Measurements from ENCODE around the gene IRX3. TPM values are rescaled to one million over a fixed set of nuclear protein-coding genes. Genes with fewer than 3 reads are reported as not detected.

IRX3 gene
- under 0.01 TPM for total RNA-seq

- no peak for FAIRE-seq
Measured at GRCh38 chr16:54286366-54287130, at the start of gene IRX3. Gene IRX3 (minus strand): TSS chr16:54286787. CDS start chr16:54286050, 737 bp downstream.

DNA sequence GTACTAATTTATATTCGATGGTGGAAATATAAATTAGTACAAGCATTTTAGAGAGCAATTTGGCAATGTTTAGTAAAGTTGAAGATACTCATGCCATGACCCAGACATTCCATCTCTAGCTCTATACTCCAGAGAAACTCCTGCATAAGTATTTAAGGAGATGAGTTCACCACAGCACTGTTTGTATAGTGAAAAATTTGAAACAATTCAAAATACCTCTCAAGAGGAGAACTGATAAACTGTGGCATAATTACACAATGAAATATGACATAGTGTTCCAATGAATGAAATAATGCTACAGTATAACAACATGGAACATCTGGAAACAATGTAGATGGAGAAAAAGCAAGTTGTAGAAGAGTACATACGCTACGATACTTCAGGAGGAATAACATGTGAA is 48.6 kb upstream of the IRX3 start:
- DNase-seq (ENCODE audit: low spot score in 2 of 2) (no peak), FAIRE-seq (no peak)

More at GRCh38 chr16:54286366-54287130, at the start of gene IRX3:
- peak; percentile 46 to 66 for DNase-seq (ENCODE audit: low spot score in 2 of 2)

DNA sequence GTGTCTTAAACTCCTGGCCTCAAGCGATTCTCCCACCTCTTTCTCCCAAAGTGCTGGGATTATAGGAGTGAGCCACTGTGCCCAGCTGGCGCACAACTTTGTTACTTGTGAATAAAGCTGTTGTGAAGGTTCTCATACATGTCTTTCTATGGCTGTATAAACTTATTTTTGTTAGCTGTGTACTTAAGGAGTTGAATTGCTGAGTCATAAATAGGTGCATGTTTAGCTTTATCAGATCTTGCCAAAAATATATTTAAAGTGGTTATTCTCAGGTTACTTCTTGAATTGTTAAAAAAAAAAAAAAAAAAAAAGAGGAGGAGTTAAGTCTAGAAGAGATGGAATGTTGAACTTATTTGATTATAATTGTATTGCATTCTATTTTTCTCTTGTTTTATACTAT is 47.6 kb upstream of the IRX3 start:
- DNase-seq (ENCODE audit: low spot score in 2 of 2) (no peak), FAIRE-seq (no peak)

- DNase-seq (ENCODE audit: low spot score in 2 of 2) (no peak), FAIRE-seq (no peak)
Measured at GRCh38 chr16:54331241-54332002, 44.8 kb upstream of the IRX3 start.

DNA sequence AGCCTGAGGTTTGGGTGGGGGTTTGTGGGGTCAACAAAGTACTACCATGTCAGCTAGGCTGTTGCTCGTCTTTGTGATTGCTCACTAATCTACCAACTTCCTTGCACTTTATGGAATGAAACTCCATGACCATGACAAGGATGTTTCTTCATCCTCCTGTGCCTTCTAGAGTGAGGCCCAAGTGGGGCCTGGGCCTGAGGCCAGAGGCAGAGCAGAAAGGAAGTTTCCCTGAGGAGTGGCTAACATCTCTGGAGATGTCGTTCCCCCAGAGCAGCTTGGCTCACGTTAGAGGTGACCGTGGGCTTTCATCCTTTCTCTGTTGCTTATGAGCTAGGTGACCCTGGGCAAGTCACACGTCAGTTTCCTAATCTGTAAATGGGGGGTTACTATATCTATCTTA is 41.0 kb upstream of the IRX3 start:
- no peak for DNase-seq (ENCODE audit: low spot score in 2 of 2)
- FAIRE-seq: no peak

DNA sequence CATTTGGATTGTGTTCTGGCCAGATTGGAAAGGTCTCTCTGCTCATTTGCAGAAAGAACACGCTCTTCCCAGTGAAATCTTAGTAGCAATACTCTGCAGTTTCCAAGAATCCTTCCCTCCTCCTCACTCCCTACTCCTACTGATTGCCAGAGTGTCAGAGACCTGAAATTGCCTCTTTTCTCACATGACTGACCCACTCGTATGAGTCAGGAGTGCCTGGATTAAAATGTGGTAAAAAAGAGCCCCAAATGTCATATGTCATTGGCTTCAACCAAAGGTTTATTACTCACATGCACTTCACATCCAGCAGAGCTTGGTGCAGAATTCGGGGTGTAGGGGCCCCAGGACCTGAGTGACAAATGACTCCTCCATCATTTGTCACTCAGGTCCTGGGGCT is 39.7 kb upstream of the IRX3 start:
- FAIRE-seq: no peak
- peak in 1 of 2 donors; percentile 14 for DNase-seq (ENCODE audit: low spot score in 2 of 2)

DNA sequence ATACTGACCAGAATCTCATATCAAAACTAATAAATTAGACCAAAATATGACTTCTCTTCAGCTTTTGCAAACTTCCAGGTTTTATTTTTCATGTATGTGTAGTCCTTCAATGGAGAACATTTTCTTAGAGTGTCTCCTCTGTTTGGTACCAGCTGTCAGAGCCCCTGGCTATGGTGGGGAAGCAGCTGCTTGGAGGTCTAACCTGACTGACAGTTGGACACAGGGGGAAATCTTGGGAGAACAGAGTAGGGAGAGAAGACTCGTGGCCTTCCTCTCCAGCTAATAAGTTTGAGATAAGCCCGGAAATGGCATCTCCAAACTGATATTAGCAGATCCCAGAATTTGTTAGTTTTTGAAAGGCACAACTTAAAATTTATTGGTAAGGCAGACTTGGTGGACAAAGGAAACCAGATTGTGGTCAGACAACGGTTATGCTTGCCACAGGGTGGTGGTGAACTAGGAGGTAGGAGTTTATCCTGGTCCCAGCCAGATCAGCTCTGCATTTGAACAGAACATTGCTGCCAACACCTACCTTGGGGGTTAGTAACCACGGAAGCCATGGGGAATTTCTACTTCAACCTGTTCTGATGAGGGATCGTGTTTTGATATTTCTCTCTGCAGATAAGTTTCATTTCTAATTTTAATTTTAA is 39.2 kb upstream of the IRX3 start:
- DNase-seq (ENCODE audit: low spot score in 2 of 2) (peak in 1 of 2 donors; percentile 10), FAIRE-seq (no peak)

DNA sequence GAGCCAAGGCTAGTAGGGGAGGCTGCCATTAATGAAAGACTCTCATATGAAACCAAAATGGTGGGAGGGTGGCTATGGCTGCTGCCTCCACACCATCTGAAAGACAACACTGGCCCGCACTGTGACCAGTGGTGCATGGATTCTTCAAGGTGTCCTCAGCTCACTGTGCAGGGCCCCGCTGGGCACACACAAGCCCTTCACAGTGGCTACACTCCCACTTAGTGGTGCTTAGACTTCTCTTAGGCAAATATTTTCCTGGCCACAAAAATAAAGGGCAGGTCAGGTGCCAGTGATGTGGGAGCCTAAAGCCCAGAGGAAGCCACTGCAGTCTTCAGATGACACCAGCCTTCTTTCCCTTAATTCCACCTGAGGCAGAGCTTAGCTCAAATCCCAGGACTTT is 38.1 kb upstream of the IRX3 start:
- DNase-seq (ENCODE audit: low spot score in 2 of 2) (no peak), FAIRE-seq (no peak)

DNA sequence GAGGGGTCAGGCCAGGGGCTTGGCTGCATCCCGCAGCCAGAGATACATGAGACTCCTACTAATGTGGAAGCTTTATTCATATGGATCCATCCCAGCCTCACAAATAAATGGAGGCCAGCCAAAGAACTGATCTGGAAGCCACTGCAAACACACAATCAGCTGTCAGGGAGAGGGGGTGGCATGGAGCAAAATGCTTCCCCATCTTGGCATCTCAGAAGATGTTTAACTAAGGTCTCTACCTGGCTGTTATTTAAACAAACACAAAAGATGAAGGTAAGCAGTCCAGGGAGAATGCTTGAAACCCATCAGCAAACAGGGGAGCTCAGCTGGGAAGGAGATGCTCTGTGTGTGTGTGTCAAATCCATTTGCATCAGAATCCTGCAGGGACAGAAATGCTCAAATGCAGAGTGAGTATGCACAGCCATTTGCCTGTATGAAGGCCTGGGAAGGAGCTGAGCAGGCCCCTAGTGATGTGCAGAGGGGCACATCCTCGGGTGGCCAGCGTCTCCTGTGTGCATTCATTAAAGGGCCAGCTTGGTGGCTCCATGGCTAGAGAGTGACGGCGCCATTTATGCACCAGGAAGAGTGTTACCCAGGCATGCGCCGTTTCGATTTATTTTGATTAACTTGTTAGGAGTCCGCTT is 34.2 kb upstream of the IRX3 start:
- FAIRE-seq (no peak), DNase-seq (ENCODE audit: low spot score in 2 of 2) (no peak)

GRCh38 chr16:54318941-54319340 is 32.4 kb upstream of the IRX3 start:
- FAIRE-seq (no peak), DNase-seq (ENCODE audit: low spot score in 2 of 2) (no peak)

DNA sequence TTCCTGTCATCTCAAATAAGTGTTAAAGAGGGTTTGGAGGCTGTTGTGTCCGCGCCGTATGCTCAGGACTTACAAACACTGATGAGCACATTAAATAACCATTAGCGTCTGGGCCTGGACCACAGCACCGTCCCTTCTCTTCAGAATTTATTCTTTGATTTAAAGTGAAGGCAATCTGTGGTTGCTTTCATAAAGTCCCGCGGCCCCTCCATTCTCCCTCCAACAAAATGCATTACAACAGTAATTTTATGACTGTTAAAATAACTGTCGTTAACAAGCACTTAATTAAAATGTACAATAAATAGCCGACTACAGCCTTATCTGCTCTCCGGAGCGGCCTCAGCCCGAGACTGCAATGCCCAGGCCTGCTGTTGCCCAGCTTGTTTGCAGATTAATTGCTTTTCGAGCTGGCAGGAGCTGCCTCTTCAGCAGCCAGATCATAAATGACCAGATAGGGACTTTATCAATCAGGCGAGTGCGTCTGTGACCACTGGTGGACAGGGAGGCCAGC is 30.6 kb upstream of the IRX3 start:
- DNase-seq (ENCODE audit: low spot score in 2 of 2) (no peak), FAIRE-seq (no peak)

DNA sequence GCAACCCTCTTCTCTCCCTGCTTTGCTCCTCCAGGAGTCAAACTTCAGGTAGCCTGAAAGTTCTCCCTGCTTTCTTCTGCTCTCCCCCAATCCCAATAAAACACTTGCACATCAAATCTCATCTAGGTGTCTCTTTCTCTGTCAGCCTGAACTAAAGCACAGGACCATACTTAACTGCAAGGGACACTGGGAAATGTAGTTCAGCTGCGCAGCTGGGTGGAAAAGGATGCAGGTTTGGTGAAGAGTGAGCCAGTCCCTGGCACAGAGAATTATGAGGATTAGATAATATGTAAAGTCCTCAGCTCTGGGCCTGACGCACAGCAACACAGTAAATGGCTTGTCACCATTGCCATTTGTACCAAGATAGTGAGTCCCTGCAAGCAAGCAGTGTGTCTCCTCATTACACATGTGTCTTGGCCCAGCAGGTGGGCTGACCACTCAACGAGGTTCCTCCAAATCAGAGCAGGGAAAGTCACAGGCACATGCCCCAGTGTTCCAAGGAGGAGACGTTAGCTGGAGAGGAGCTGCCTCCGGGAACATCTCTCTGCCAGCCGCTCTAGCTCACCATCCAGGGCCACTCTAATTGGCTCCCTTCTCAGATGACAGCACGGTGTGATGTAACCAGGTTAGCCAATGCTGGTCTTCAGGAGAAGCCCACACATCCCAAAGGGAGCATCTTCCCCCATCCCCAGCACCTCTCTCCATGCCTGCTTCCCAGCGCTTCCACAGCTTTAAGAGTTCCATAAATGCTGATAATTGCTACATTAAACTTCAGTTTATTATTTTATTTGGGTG is 29.7 kb upstream of the IRX3 start:
- FAIRE-seq (no peak), DNase-seq (ENCODE audit: low spot score in 2 of 2) (no peak)

DNA sequence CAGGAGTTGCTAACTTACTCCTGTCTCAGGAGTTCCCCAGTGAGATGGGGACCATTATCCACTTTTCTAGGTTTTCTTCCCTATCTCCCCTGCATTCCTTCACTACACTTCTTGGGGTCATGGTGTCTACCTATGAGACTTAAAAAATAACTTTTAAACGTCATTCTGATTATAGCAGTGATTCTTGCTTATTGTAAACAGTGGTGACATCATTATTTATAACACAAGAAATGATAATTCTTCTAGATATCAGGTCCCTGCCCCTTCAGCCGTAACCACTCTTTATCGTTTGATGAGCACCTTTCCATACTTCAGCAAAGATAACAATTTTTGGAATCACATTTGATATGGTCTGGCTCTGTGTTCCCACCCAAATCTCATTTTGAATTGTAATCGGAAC is 27.2 kb upstream of the IRX3 start:
- no peak for FAIRE-seq

GRCh38 chr16:54312502-54312991 is 26.0 kb upstream of the IRX3 start:
- DNase-seq (ENCODE audit: low spot score in 2 of 2): no peak
- no peak for FAIRE-seq

More for the DNA sequence above, 27.2 kb upstream of the IRX3 start:
- DNase-seq (ENCODE audit: low spot score in 2 of 2): no peak

GRCh38 chr16:54309341-54309740 is 22.8 kb upstream of the IRX3 start:
- FAIRE-seq (no peak), DNase-seq (ENCODE audit: low spot score in 2 of 2) (no peak)

- DNase-seq (ENCODE audit: low spot score in 2 of 2) (no peak), FAIRE-seq (no peak)
Measured at GRCh38 chr16:54305080-54305479, 18.5 kb upstream of the IRX3 start.

- FAIRE-seq (no peak), DNase-seq (ENCODE audit: low spot score in 2 of 2) (no peak)
Measured at GRCh38 chr16:54303613-54304012, 17.0 kb upstream of the IRX3 start.

- no peak for DNase-seq (ENCODE audit: low spot score in 2 of 2)
- FAIRE-seq: no peak
Measured at GRCh38 chr16:54297154-54297553, 10.6 kb upstream of the IRX3 start.

GRCh38 chr16:54296543-54296942 is 10.0 kb upstream of the IRX3 start:
- DNase-seq (ENCODE audit: low spot score in 2 of 2) (no peak), FAIRE-seq (no peak)
